IPS-18c (cell line): ENCODE measurements around the gene OR5AK2.
"Not testable (repeated sequence)": the region's sequence is repeated elsewhere in the genome, so short reads cannot be mapped to it uniquely, and the experiment has no call there.

Experiments
- H3K4me3 ChIP-seq: 2 replicates; pipeline ENCODE4 v1.7.0; 2013; ENCODE audit warnings: low read depth, mild to moderate bottlenecking, low read length, moderate library complexity; ENCODE audit not compliant: insufficient read depth
- H3K9me3 ChIP-seq: one replicate; pipeline ENCODE4 v1.6.1; 2013; ENCODE audit warnings: mild to moderate bottlenecking, low read length, moderate library complexity; ENCODE audit not compliant: control insufficient read depth, insufficient read depth

Gene OR5AK2, protein sequence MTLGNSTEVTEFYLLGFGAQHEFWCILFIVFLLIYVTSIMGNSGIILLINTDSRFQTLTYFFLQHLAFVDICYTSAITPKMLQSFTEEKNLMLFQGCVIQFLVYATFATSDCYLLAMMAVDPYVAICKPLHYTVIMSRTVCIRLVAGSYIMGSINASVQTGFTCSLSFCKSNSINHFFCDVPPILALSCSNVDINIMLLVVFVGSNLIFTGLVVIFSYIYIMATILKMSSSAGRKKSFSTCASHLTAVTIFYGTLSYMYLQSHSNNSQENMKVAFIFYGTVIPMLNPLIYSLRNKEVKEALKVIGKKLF

DNA sequence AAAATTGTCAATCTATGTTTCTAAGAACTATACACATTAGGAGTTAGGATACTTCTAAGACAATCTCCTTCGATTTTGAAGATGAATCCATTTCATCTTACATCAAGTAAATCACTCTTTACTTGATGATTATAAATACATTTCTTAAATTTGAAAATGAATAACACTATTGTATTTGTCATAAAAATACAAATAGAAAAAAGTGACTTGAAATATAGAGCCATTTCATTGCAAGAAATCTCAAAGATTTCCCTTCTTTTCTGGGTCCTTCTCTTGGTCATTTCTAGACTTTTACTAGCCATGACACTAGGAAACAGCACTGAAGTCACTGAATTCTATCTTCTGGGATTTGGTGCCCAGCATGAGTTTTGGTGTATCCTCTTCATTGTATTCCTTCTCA is at the start of gene OR5AK2:
OR5AK2 (plus strand) TSS at position 301 of the 400 bp plus-strand sequence; CDS start at position 301, 0 bp downstream.
- Histone ChIP-seq H3K4me3 (no peak within 1 kb of the TSS), H3K9me3 (no peaks in the 10 kb centered on the region)

DNA sequence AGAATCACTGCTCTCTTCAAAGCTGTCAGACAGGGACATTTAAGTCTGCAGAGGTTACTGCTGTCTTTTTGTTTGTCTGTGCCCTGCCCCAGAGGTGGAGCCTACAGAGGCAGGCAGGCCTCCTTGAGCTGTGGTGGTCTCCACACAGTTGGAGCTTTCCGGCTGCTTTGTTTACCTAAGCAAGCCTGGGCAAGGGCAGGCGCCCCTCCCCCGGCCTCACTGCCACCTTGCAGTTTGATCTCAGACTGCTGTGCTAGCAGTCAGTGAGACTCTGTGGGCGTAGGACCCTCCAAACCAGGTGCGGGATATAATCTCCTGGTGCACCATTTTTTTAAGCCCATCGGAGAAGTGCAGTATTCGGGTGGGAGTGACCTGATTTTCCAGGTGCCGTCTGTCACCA is 43.2 kb upstream of the OR5AK2 start:
- H3K4me3 ChIP-seq, H3K9me3 ChIP-seq: not testable (repeated sequence)

DNA sequence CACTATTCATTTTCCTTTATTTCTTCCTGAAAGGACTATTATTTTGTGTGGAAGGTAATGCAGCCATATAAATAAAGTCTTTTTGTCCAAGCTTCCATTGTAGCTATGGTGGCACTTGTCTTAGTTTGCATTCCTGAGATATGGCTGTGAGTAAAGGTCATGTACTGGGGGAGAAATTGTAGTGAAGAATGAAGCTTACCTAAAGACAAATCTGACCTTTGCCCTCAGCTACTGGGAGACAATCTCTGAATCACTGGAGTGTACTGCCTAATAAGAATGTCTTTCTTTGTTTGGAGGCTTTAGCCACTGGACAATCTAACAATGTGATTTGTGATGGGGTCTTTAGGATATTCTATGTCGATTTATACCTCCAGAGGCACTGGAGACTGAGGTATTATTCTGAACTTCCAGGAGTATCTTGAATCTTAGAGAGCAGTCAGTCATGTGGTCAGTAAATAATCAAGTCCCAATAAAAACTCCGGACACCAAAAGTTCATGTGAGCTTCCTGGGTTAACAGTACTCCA is 39.7 kb upstream of the OR5AK2 start:
- Histone ChIP-seq H3K4me3 (no peak overlapping the region), H3K9me3 (no peaks in the 10 kb centered on the region)

DNA sequence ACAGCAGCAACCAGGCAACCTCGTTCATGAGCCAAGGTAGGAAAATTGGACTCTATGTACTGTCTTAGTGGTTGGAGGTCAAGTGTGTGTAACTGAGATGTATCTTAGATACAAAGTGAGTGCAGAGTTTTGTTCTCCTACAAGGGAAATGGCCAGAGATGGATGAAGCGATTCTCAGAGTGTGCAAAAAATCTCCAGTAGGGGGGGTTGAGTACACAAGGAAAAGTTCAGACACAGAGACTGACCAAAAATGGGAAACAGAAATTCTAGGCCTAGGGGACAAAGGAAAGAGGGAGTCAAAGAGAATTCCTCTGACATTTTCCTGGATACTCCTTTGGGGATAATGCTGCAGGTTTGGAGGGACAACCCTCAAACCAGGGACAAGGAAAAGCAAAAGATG is 38.2 kb upstream of the OR5AK2 start:
- H3K9me3 ChIP-seq, result peaks cover 3% of the 10 kb centered on the region

DNA sequence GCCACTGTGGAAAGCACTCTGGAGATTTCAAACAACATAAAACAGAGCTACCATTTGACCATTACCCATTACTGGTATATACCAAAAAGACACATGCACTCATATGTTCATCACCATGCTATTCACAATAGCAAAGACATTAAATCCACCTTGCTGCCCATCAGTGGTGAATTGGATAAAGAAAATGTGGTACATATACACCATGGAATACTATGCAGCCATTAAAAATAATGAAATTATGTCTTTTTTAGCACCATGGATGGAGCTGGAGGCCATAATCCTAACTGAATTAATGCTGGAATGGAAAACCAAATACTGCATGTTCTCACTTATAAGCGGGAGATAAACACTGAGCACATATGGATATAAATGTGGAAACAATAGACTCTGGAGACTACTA is 34.8 kb upstream of the OR5AK2 start:
- not testable (repeated sequence) for H3K4me3 ChIP-seq, H3K9me3 ChIP-seq

More for the DNA sequence above, 38.2 kb upstream of the OR5AK2 start:
- no peak overlapping the region for H3K4me3 ChIP-seq

DNA sequence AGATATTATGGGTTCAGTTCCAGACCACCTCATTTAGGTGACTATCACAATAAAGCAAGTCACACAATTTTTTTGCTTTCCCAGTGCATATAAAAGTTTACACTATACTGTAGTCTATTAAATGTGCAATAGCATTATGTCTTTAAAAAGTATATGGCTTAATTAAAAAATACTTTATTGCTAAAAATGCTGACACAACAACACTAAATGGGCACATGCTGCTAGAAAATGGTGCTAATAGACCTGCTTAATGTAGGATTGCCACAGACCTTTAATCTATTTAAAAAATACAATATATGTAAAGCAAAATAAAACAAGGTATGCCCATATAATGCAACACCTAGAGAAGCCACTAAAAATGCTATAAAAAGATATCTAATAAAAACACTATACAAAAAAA is 27.1 kb upstream of the OR5AK2 start:
- no peaks in the 10 kb centered on the region for H3K9me3 ChIP-seq
- no peak overlapping the region for H3K4me3 ChIP-seq

DNA sequence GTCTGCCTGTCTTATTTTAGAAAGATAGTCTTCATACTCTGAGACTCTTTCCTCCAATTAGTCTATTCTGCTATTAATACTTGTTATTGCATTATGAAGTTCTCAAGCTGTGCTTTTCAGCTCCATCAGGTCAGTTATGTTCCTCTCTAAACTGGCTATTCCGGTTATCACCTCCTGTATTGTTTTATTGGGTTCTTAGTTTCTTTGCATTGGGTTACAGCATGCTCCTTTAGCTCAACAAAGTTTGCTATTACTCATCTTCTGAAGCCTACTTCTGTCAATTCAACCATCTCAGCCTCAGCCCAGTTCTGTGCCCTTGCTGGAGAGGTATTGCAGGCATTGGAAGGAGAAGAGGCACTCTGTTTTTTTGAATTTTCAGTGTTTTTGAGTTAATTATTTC is 21.0 kb upstream of the OR5AK2 start:
- Histone ChIP-seq H3K4me3 (no peak overlapping the region), H3K9me3 (no peaks in the 10 kb centered on the region)

DNA sequence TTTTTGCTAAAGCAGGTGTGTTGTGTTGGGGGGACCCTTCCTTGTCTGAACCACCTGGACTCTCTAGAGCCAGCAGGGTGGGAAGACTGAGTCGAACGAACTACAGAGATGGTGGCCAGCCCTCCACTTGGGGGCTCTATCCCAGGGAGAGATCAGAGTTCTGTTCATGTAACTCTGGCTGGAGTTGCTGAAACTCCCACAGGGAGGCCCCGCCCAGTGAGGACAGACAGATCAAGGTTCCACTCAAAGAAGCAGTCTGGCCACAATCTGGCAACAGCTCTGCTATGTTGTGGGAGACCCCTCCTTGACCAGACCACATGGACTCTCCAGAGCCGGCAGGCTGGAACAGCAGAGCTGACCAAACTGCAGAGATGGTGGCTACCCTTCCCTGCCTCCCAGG is 20.2 kb upstream of the OR5AK2 start:
- H3K4me3 ChIP-seq, result no peak overlapping the region
- no peaks in the 10 kb centered on the region for H3K9me3 ChIP-seq

DNA sequence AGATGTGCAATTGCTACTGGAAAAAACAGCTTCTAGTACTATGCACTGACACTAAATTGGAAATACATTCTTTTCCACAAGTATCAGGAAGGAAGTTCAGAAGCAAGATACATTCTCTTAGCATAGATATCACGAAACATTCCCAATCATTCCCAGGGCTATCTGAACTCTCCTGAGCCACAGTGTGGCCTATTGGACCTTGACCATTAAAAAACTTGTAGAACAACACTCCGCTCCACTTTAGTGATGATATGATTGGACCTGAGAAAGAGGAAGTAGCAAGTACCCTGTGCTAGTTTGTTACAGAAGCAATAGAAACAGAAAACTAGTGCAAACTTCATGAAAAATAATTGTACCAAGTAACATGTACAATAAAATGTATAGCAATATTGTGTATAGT is 11.4 kb upstream of the OR5AK2 start:
- H3K9me3 ChIP-seq, result no peaks in the 10 kb centered on the region
- H3K4me3 ChIP-seq, result no peak overlapping the region

DNA sequence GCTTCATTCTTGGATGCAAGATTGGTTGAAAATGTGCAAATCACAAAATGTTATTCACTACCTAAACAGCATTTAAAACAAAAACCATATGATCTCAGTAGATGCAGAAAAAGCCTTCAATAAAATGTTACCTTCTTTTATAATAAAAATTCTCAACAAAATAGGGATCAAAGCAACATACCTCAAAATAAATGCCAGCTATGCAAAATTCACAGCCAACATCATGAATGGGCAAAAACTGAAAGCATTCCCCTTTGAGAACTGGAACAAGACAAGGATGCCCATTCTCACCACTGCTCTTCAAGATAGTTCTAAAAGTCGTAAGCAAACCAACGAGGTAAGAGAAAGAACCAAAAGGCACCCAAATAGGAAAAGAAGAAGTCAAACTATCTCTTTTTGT is 2.0 kb downstream of the OR5AK2 start:
- H3K4me3 ChIP-seq, result no peak overlapping the region
- H3K9me3 ChIP-seq, result no peaks in the 10 kb centered on the region

DNA sequence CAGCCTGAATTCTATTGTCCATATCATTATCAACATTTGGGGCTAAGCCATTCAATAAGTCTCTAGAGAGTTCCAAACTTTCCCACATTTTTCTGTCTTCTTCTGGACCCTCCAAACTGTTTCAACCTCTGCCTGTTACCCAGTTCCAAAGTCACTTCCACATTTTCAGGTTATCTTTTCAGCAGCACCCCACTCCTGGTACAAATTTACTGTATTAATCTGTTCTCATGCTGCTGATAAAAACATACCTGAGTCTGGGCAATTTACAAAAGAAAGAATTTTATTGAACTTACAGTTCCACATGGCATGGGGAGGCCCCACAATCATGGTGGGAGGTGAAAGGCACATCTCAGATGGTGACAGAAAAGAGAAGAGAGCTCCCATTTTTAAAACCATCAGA is 5.8 kb downstream of the OR5AK2 start:
- no peak overlapping the region for H3K4me3 ChIP-seq
- H3K9me3 ChIP-seq, result no peaks in the 10 kb centered on the region

DNA sequence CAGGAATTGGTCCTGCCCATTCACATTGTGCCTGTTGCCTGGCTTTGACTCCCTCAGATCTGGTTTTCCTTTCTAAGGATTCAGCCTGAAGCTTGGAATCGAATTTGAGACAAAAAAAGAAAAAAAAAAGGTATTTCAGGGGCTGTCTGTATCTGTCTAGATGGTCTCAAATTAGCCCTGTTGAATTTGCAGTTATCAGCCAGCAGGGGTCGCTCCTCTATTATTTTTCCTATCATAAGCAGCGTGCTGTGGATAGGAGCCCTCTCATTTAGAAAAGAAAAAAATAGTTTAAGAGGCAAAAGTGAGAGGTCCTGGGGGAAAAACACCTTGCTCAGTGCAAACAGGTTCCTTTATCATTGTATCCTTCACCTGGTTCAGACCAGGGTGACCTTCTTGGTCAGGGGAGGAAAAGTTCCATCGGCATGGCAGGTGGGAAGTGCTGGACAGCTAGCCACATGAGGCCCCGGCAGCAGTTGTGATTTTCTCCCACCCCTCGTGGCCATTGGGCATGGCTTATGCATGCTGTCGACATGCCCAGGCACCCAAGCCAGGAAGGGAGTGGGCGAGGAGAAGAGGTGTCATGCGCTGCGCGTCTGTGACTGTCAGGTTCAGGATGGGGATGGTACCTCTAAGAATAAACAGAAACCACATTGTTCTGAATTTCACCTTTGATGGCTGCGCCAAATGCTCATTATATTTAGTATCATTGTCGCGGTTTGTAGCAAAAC is 13.1 kb downstream of the OR5AK2 start:
- Histone ChIP-seq H3K9me3 (peaks cover 7% of the 10 kb centered on the region), H3K4me3 (peak overlapping the region; percentile 24; the same call in 1 of the 2 replicates)

DNA sequence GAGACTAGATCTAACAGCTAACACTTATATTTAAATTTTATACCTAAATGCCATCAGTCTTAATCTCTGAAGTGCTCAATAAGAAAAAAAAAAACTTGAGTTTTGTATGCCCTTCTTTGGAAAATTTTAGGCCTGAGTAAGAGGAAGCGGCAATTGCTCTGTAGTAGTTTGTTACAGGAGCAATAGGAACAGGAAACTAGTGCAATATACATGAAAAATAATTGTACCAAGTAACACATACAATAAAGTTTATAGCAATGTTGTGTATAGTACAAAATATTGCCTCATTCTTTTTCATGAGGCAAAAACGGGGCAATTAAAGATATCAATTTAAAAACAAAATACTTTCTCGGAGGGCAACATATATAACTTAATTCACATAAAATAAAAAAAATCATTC is 19.7 kb downstream of the OR5AK2 start:
- no peaks in the 10 kb centered on the region for H3K9me3 ChIP-seq
- no peak overlapping the region for H3K4me3 ChIP-seq

DNA sequence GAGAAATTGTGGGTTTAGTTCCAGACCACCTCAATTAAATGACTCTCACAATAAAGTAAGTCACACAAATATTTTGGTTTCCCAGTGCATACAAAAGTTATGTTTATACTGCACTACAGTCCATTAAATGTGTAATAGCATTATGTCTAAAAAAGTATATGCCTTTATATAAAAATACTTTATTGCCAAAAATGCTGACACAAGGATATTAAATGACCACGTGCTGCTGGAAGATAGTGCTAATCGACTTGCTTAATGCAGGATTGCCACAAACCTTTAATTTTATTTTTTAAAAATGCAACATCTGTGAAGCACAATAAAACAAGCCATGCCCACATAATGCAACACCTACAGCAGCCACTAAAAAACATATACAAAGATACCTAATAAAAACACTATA is 27.0 kb downstream of the OR5AK2 start:
- Histone ChIP-seq H3K9me3 (no peaks in the 10 kb centered on the region), H3K4me3 (no peak overlapping the region)

DNA sequence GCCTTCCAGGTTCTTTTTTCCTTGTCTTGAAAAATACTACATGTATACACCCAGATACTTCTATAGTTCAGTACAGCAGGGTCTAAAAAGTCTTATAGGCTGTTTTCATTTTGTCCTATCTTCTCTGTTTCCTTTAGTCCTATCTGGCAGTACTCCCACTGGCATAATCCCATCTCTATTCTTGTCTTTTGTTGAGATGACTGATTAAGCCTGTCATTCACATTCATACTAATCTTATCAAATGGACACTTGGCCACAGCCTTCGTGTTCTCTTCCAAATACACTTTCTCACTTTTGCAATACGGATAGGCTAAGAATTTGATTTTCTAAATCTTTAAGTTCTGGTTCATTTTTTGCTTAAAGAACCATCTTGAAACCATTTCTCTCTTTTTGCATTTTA is 42.8 kb downstream of the OR5AK2 start:
- Histone ChIP-seq H3K4me3 (no peak overlapping the region), H3K9me3 (no peaks in the 10 kb centered on the region)
